PC-3 (cell line): Measurements from ENCODE around the gene VAV3. TPM values are rescaled to one million over a fixed set of nuclear protein-coding genes. Genes with fewer than 3 reads are reported as not detected.

ENCODE experiments used
- ATAC-seq: fragments of 200-7000 bp; cut with Tn5 transposase; 2 replicates; pipeline ENCODE4 v1.9.1; 2020; ENCODE audit warnings: mild to moderate bottlenecking, moderate library complexity
- BruUV-seq: library from RNA; stranded (reverse); fragments of 400-500 nt; replicated peaks from 2 replicates; lab custom pipeline; 2021; lab: Mats Ljungman, UMichigan
- CTCF ChIA-PET: fragments of 300-600 bp; sonication (Branson Sonifier 250); formaldehyde crosslinking; loops from one replicate; lab custom pipeline; 2022; ENCODE audit warnings: antibody characterized with exemption; lab: Charles Lee
- POLR2A ChIA-PET: fragments of 300-600 bp; sonication (Branson Sonifier 250); formaldehyde crosslinking; loops from one replicate; lab custom pipeline; 2022; ENCODE audit warnings: antibody characterized with exemption; ENCODE audit not compliant: unreplicated experiment; lab: Charles Lee
- DNase-seq: peaks from one replicate; pipeline ENCODE4 v3.0.0-alpha.2; 2015
- H2AFZ ChIP-seq: fragments of 300-600 bp; sonication (generic); 2 replicates; pipeline ENCODE4 v1.6.0; 2016; ENCODE audit warnings: antibody characterized with exemption, low read length
- H3F3A ChIP-seq: fragments of 300-600 bp; sonication (generic); one replicate; pipeline ENCODE4 v1.6.0; 2017; ENCODE audit warnings: antibody characterized with exemption, low read length, control low read depth, mild to moderate bottlenecking; ENCODE audit not compliant: unreplicated experiment
- H3K27ac ChIP-seq: fragments of 300-600 bp; sonication (generic); 2 replicates; pipeline ENCODE4 v1.5.1; 2016; ENCODE audit warnings: mild to moderate bottlenecking, low read length
- H3K27me3 ChIP-seq: fragments of 300-600 bp; sonication (generic); 2 replicates; pipeline ENCODE4 v1.6.1; 2016; ENCODE audit warnings: low read length, mixed read lengths
- H3K36me3 ChIP-seq: fragments of 300-600 bp; sonication (generic); 2 replicates; pipeline ENCODE4 v1.6.1; 2016; ENCODE audit warnings: low read depth, mixed run types, low read length, mixed read lengths
- H3K4me1 ChIP-seq: fragments of 300-600 bp; sonication (generic); 2 replicates; pipeline ENCODE4 v1.5.1; 2016; ENCODE audit warnings: low read length; ENCODE audit not compliant: insufficient read depth
- H3K4me2 ChIP-seq: fragments of 300-600 bp; sonication (generic); 2 replicates; pipeline ENCODE4 v1.6.0; 2016; ENCODE audit warnings: low read length
- H3K4me3 ChIP-seq: fragments of 300-600 bp; sonication (generic); 2 replicates; pipeline ENCODE4 v1.5.1; 2016; ENCODE audit warnings: mild to moderate bottlenecking, low read length, mixed read lengths
- H3K79me2 ChIP-seq: fragments of 300-600 bp; sonication (generic); 2 replicates; pipeline ENCODE4 v1.6.1; 2017; ENCODE audit warnings: low read length, mixed read lengths
- H3K9ac ChIP-seq: fragments of 300-600 bp; sonication (generic); 2 replicates; pipeline ENCODE4 v1.6.0; 2016; ENCODE audit warnings: mild to moderate bottlenecking, low read length
- H3K9me2 ChIP-seq: fragments of 300-600 bp; sonication (generic); replicated peaks from 2 replicates; pipeline ENCODE4 v1.6.1; 2016; ENCODE audit warnings: mixed run types, low read length, mixed read lengths
- H3K9me3 ChIP-seq: fragments of 300-600 bp; sonication (generic); 2 replicates; pipeline ENCODE4 v1.6.1; 2016; ENCODE audit warnings: low read length, mixed read lengths
- H4K20me1 ChIP-seq: fragments of 300-600 bp; sonication (generic); 2 replicates; pipeline ENCODE4 v1.6.1; 2016; ENCODE audit warnings: low read length, mixed read lengths
- CTCF ChIP-seq: fragments of 300-600 bp; sonication (generic); conservative IDR thresholded peaks from 2 replicates; pipeline ENCODE4 v1.5.1; 2017; ENCODE audit warnings: antibody characterized with exemption, low read depth, mild to moderate bottlenecking, low read length
- EZH2 ChIP-seq: fragments of 300-600 bp; sonication (generic); IDR thresholded peaks from one replicate; pipeline ENCODE4 v1.6.1; 2017; ENCODE audit warnings: antibody characterized with exemption, mild to moderate bottlenecking, low read length; ENCODE audit not compliant: unreplicated experiment
- EZH2phosphoT487 ChIP-seq: fragments of 300-600 bp; sonication (generic); IDR thresholded peaks from 2 replicates; pipeline ENCODE4 v1.6.1; 2018; ENCODE audit warnings: mild to moderate bottlenecking, antibody characterized with exemption, low read length, borderline replicate concordance
- intact Hi-C: fragments of 100-400 bp; cut with micrococcal nuclease; formaldehyde crosslinking; loops from 2 replicates; pipeline ENCODE4 v1.9.0; 2023
- total RNA-seq: library from RNA; depleted of rRNA; stranded (reverse); fragments of >200 nt; gene quantifications from 2 replicates; pipeline ENCODE4 v1.2.3, GENCODE V29; 2014

VAV3 gene
- total RNA-seq, 1 experiment from 2014 or later = 0.73 TPM

- CTCF ChIA-PET = interaction anchor here (0.9 kb wide), 1 partner anchor 221 kb away, joined by 3 read pairs; no protein-coding TSS in a partner anchor
- TF ChIP-seq CTCF (peak; percentile 90), EZH2phosphoT487 (no peak), EZH2 (no peak)
- intact Hi-C loops = loop anchor here (1.0 to 5.0 kb wide), 5 partner anchors 158 to 608 kb away; partner anchors contain the start of gene NTNG1
- Histone ChIP-seq H3F3A (no peaks in the 10 kb centered on the region), H3K27me3 (no peaks in the 10 kb centered on the region), H4K20me1 (no peaks in the 10 kb centered on the region), H3K4me3 (no peak overlapping the region), H3K36me3 (no peaks in the 10 kb centered on the region), H3K27ac (no peak overlapping the region), H2AFZ (no peak overlapping the region), H3K4me1 (no peaks in the 10 kb centered on the region), H3K9me3 (no peaks in the 10 kb centered on the region), H3K4me2 (no peak overlapping the region), H3K79me2 (no peaks in the 10 kb centered on the region), H3K9me2 (no peaks in the 10 kb centered on the region), H3K9ac (no peak overlapping the region)
- POLR2A ChIA-PET = no interaction called here
- BruUV-seq = no TSS peak
- peak; percentile 68 for ATAC-seq
- peak; percentile 85 for DNase-seq
Measured at GRCh38 chr1:107750364-107750959, 214.5 kb downstream of the VAV3 start.

- DNase-seq = peak; percentile 56
- H3K9me2 ChIP-seq = no peaks in the 10 kb centered on the region
- no peak overlapping the region for H2AFZ ChIP-seq
- no peaks in the 10 kb centered on the region for H3K4me1 ChIP-seq
- H3K27ac ChIP-seq = no peak overlapping the region
- H3K4me2 ChIP-seq = no peak overlapping the region
- H4K20me1 ChIP-seq = no peaks in the 10 kb centered on the region
- no peaks in the 10 kb centered on the region for H3K27me3 ChIP-seq
- no peak overlapping the region for H3K4me3 ChIP-seq
- no TSS peak for BruUV-seq
- H3K9ac ChIP-seq = no peak overlapping the region
- TF ChIP-seq EZH2phosphoT487 = no peak
- TF ChIP-seq EZH2 = no peak
- TF ChIP-seq CTCF = peak; percentile 55
- ChIA-PET POLR2A (interaction anchor here (0.5 to 0.6 kb wide), 2 partner anchors 338 to 1528 kb away, joined by 3 to 11 read pairs; no protein-coding TSS in a partner anchor), CTCF (interaction anchor here (0.6 to 1.5 kb wide), 5 partner anchors 11 to 318 kb away, joined by 3 to 6 read pairs (median 4); no protein-coding TSS in a partner anchor)
- ATAC-seq = peak; percentile 61
- H3K9me3 ChIP-seq = no peaks in the 10 kb centered on the region
- no peaks in the 10 kb centered on the region for H3F3A ChIP-seq
- H3K36me3 ChIP-seq = no peaks in the 10 kb centered on the region
- intact Hi-C loops = loop anchor here (2.0 to 10.0 kb wide), 3 partner anchors 60 to 591 kb away; no protein-coding TSS in a partner anchor
- H3K79me2 ChIP-seq = no peaks in the 10 kb centered on the region
Measured at GRCh38 chr1:107748531-107748930, 216.4 kb downstream of the VAV3 start.

- ChIA-PET CTCF (no interaction called here), POLR2A (no interaction called here)
- no peak for ATAC-seq
- H3K27me3 ChIP-seq = no peaks in the 10 kb centered on the region
- no peaks in the 10 kb centered on the region for H3K9me3 ChIP-seq
- no peak overlapping the region for H3K27ac ChIP-seq
- H3K79me2 ChIP-seq = no peaks in the 10 kb centered on the region
- H3K4me3 ChIP-seq = no peak overlapping the region
- no peak for DNase-seq
- H4K20me1 ChIP-seq = no peaks in the 10 kb centered on the region
- no TSS peak for BruUV-seq
- H3K9me2 ChIP-seq = no peaks in the 10 kb centered on the region
- H2AFZ ChIP-seq = no peak overlapping the region
- H3F3A ChIP-seq = no peaks in the 10 kb centered on the region
- intact Hi-C loops = loop anchor here (10.0 kb wide), 1 partner anchor 96 kb away; no protein-coding TSS in a partner anchor
- H3K9ac ChIP-seq = no peak overlapping the region
- TF ChIP-seq EZH2 (no peak), EZH2phosphoT487 (no peak), CTCF (no peak)
- no peak overlapping the region for H3K4me2 ChIP-seq
- H3K4me1 ChIP-seq = no peaks in the 10 kb centered on the region
- H3K36me3 ChIP-seq = no peaks in the 10 kb centered on the region
Measured at GRCh38 chr1:107741242-107741641, 223.7 kb downstream of the VAV3 start.
